WTC11 (cell line): Measurements from ENCODE around the gene OR5K4. TPM values are rescaled to one million over a fixed set of nuclear protein-coding genes. Genes with fewer than 3 reads are reported as not detected.

ENCODE experiments used
- ATAC-seq: fragments of 200-7000 bp; cut with Tn5 transposase; 2 replicates; pipeline ENCODE4 v1.10.0; 2021; ENCODE audit warnings: mild to moderate bottlenecking, moderate library complexity
- CTCF ChIA-PET: fragments of 300-600 bp; sonication (Branson Sonifier 250); formaldehyde crosslinking; loops from one replicate; lab custom pipeline; 2021; ENCODE audit warnings: antibody characterized with exemption; lab: Charles Lee
- POLR2A ChIA-PET: fragments of 350-600 bp; sonication (Branson Sonifier 250); formaldehyde crosslinking; loops from one replicate; lab custom pipeline; 2021; ENCODE audit warnings: antibody characterized with exemption; lab: Charles Lee
- DNase-seq: peaks from one replicate; pipeline ENCODE4 v3.0.0; 2021; ENCODE audit warnings: low spot score
- H3K27ac Mint-ChIP-seq: 2 replicates; pipeline ENCODE4 v1.8.0; 2021; ENCODE audit warnings: mixed read lengths
- H3K27me3 Mint-ChIP-seq: 2 replicates; pipeline ENCODE4 v1.8.0; 2021; ENCODE audit warnings: low read depth, mild to moderate bottlenecking, moderate library complexity, mixed read lengths
- H3K36me3 Mint-ChIP-seq: 2 replicates; pipeline ENCODE4 v1.8.0; 2021; ENCODE audit warnings: mixed read lengths
- H3K4me1 Mint-ChIP-seq: 2 replicates; pipeline ENCODE4 v1.8.0; 2022; ENCODE audit warnings: mixed read lengths
- H3K4me3 Mint-ChIP-seq: 2 replicates; pipeline ENCODE4 v1.8.0; 2021; ENCODE audit warnings: mild to moderate bottlenecking, moderate library complexity, mixed read lengths
- H3K9me3 Mint-ChIP-seq: 2 replicates; pipeline ENCODE4 v1.8.0; 2021; ENCODE audit warnings: mixed read lengths
- AFF4 ChIP-seq: sonication (generic); formaldehyde crosslinking; IDR thresholded peaks from 2 replicates; pipeline ENCODE4 v1.8.1; 2023; ENCODE audit warnings: mild to moderate bottlenecking, missing genetic modification reagents, borderline replicate concordance
- ATF6 ChIP-seq: sonication (generic); formaldehyde crosslinking; IDR thresholded peaks from 2 replicates; pipeline ENCODE4 v1.8.1; 2023; ENCODE audit warnings: mild to moderate bottlenecking, missing genetic modification reagents
- CREM ChIP-seq: sonication (generic); formaldehyde crosslinking; IDR thresholded peaks from 2 replicates; pipeline ENCODE4 v1.8.1; 2022; ENCODE audit warnings: mild to moderate bottlenecking, missing genetic modification reagents, moderate library complexity
- E2F4 ChIP-seq: sonication (generic); formaldehyde crosslinking; IDR thresholded peaks from 2 replicates; pipeline ENCODE4 v1.8.1; 2022; ENCODE audit warnings: low read depth, mild to moderate bottlenecking, moderate library complexity, missing genetic modification reagents, borderline replicate concordance
- ELF4 ChIP-seq: sonication (generic); formaldehyde crosslinking; IDR thresholded peaks from 2 replicates; pipeline ENCODE4 v1.8.1; 2022; ENCODE audit warnings: low read depth, mild to moderate bottlenecking, moderate library complexity, missing genetic modification reagents
- ERG ChIP-seq: fragments of 250-450 bp; sonication (Bioruptor Pico); IDR thresholded peaks from 2 replicates; pipeline ENCODE4 v1.8.0; 2021; ENCODE audit warnings: mild to moderate bottlenecking
- ETV6 ChIP-seq: sonication (generic); formaldehyde crosslinking; IDR thresholded peaks from 2 replicates; pipeline ENCODE4 v1.8.1; 2022; ENCODE audit warnings: mild to moderate bottlenecking, missing genetic modification reagents
- GRHL2 ChIP-seq: fragments of 250-450 bp; sonication (Bioruptor Pico); IDR thresholded peaks from 2 replicates; pipeline ENCODE4 v1.8.0; 2022; ENCODE audit warnings: mild to moderate bottlenecking, moderate library complexity; ENCODE audit not compliant: insufficient replicate concordance, severe bottlenecking
- IRF1 ChIP-seq: sonication (generic); formaldehyde crosslinking; IDR thresholded peaks from 2 replicates; pipeline ENCODE4 v1.8.0; 2023; ENCODE audit warnings: missing genetic modification reagents
- JUN ChIP-seq: sonication (generic); formaldehyde crosslinking; IDR thresholded peaks from 2 replicates; pipeline ENCODE4 v1.8.0; 2023; ENCODE audit warnings: mild to moderate bottlenecking, missing genetic modification reagents
- MLX ChIP-seq: sonication (generic); formaldehyde crosslinking; IDR thresholded peaks from 2 replicates; pipeline ENCODE4 v1.8.1; 2023; ENCODE audit warnings: mild to moderate bottlenecking, missing genetic modification reagents, moderate library complexity
- MYBL2 ChIP-seq: sonication (generic); formaldehyde crosslinking; IDR thresholded peaks from 2 replicates; pipeline ENCODE4 v1.8.1; 2023; ENCODE audit warnings: mild to moderate bottlenecking, moderate library complexity, missing genetic modification reagents
- NFE2L1 ChIP-seq: sonication (generic); formaldehyde crosslinking; IDR thresholded peaks from 2 replicates; pipeline ENCODE4 v1.8.1; 2023; ENCODE audit warnings: missing genetic modification reagents
- NR1H2 ChIP-seq: sonication (generic); formaldehyde crosslinking; IDR thresholded peaks from 2 replicates; pipeline ENCODE4 v1.9.0; 2021; ENCODE audit warnings: mild to moderate bottlenecking, moderate library complexity, missing genetic modification reagents
- NR2C2 ChIP-seq: sonication (generic); formaldehyde crosslinking; IDR thresholded peaks from 2 replicates; pipeline ENCODE4 v1.8.0; 2022; ENCODE audit warnings: mild to moderate bottlenecking, missing genetic modification reagents
- PRDM15 ChIP-seq: sonication (generic); formaldehyde crosslinking; IDR thresholded peaks from 2 replicates; pipeline ENCODE4 v1.8.0; 2022; ENCODE audit warnings: missing genetic modification reagents
- PRRX2 ChIP-seq: fragments of 250-450 bp; sonication (Bioruptor Pico); IDR thresholded peaks from 2 replicates; pipeline ENCODE4 v1.8.0; 2021; ENCODE audit warnings: mild to moderate bottlenecking
- TEAD1 ChIP-seq: sonication (generic); formaldehyde crosslinking; IDR thresholded peaks from 2 replicates; pipeline ENCODE4 v1.8.0; 2022; ENCODE audit warnings: mild to moderate bottlenecking, missing genetic modification reagents
- ZMAT4 ChIP-seq: fragments of 250-450 bp; sonication (Bioruptor Pico); IDR thresholded peaks from 2 replicates; pipeline ENCODE4 v1.9.0; 2021; ENCODE audit warnings: mild to moderate bottlenecking
- total RNA-seq: library from RNA; stranded (reverse); gene quantifications from 3 replicates; pipeline ENCODE4 v1.2.3, GENCODE V29; 2021

The OR5K4 gene
- total RNA-seq, 1 experiment from 2014 or later = not detected

GRCh38 chr3:98350082-98350481 is 3.6 kb upstream of the OR5K4 start:
- ChIA-PET POLR2A (no interaction called here), CTCF (no interaction called here)
- no peaks in the 10 kb centered on the region for H3K27me3 Mint-ChIP-seq
- H3K4me3 Mint-ChIP-seq = no peak overlapping the region
- TF ChIP-seq TEAD1 (CRISPR knock-in tag) (no peak), PRDM15 (CRISPR knock-in tag) (no peak), IRF1 (CRISPR knock-in tag) (no peak), AFF4 (CRISPR knock-in tag) (no peak), E2F4 (CRISPR knock-in tag) (no peak), ZMAT4 (CRISPR knock-in tag) (no peak), MLX (CRISPR knock-in tag) (no peak), ELF4 (CRISPR knock-in tag) (no peak), GRHL2 (CRISPR knock-in tag) (no peak), ETV6 (CRISPR knock-in tag) (no peak), NR1H2 (CRISPR knock-in tag) (no peak)
- DNase-seq (no peak), ATAC-seq (no peak)
- no peak overlapping the region for H3K27ac Mint-ChIP-seq
- H3K9me3 Mint-ChIP-seq = no peaks in the 10 kb centered on the region
- no peaks in the 10 kb centered on the region for H3K36me3 Mint-ChIP-seq
- H3K4me1 Mint-ChIP-seq = peaks cover 7% of the 10 kb centered on the region

GRCh38 chr3:98359250-98359649 is 5.6 kb downstream of the OR5K4 start:
- DNase-seq (no peak), ATAC-seq (no peak)
- Mint-ChIP-seq H3K4me1 (no peaks in the 10 kb centered on the region), H3K27me3 (no peaks in the 10 kb centered on the region), H3K27ac (no peak overlapping the region), H3K9me3 (peaks cover 21% of the 10 kb centered on the region), H3K4me3 (no peak overlapping the region), H3K36me3 (peaks cover 20% of the 10 kb centered on the region)
- ChIA-PET CTCF (no interaction called here), POLR2A (no interaction called here)
- TF ChIP-seq NR2C2 (CRISPR knock-in tag) (no peak), ERG (no peak), MYBL2 (CRISPR knock-in tag) (no peak), ATF6 (CRISPR knock-in tag) (no peak), NFE2L1 (CRISPR knock-in tag) (no peak), MLX (CRISPR knock-in tag) (no peak), PRRX2 (CRISPR knock-in tag) (no peak), CREM (CRISPR knock-in tag) (no peak), JUN (CRISPR knock-in tag) (no peak)
